ENCODE results near the gene TSKU.

TSKU gene

DNA sequence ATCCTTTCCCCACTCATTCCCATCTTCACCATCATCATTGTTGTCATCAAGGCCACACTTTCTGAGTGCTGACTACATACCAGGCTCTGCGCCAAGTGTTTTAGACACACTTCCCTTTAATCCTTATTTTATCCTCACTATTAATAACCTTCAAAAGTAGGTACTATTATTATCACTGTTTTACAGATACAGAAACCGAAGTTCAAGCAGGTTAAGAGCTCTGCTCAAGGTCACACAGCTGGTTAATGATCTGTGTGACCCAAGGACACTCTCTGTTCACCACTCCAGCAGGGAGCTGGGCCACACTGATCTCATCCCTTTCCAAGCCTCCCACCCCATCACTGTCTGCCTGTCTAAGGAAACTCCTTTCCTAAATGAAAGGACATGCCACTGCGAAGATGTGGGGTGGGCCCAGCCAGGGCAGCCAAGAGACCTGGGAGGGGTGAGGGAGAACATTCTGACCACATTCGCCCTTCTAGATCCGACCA lies 17.2 kb upstream of the TSKU start:
- DNase-seq (ENCODE audit: low read depth): peak; percentile 24
- TF ChIP-seq, protein P1, sequence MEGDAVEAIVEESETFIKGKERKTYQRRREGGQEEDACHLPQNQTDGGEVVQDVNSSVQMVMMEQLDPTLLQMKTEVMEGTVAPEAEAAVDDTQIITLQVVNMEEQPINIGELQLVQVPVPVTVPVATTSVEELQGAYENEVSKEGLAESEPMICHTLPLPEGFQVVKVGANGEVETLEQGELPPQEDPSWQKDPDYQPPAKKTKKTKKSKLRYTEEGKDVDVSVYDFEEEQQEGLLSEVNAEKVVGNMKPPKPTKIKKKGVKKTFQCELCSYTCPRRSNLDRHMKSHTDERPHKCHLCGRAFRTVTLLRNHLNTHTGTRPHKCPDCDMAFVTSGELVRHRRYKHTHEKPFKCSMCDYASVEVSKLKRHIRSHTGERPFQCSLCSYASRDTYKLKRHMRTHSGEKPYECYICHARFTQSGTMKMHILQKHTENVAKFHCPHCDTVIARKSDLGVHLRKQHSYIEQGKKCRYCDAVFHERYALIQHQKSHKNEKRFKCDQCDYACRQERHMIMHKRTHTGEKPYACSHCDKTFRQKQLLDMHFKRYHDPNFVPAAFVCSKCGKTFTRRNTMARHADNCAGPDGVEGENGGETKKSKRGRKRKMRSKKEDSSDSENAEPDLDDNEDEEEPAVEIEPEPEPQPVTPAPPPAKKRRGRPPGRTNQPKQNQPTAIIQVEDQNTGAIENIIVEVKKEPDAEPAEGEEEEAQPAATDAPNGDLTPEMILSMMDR (conservative IDR thresholded peaks at IDR 0.05; ENCODE audit: low read length): no peak

DNA sequence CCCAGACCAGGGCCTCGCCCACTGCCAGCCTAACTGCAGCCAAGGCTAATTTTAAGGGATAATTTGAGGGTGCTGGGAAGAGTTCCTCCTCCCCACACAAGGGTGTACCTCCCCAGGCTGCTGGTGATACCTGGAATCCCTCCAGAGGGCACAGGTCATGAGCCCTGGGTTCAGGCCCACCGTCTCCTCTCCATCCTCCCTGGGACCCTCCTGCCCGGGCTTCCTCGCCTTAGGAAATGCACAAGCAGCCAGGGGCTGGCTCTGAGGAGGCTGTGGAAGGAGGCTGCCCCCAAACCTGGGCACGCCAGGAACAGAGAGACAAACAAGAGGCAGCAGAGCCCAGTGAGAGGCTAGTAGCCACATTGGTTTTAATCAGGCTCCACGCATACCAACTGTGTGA lies 16.6 kb upstream of the TSKU start:
- DNase-seq (ENCODE audit: low read depth): no peak
- no peak overlapping the region for H3K4me3 ChIP-seq (ENCODE audit: low read length)
- TF ChIP-seq, protein P1 (conservative IDR thresholded peaks at IDR 0.05; ENCODE audit: low read length): no peak

More for the DNA sequence above, 17.2 kb upstream of the TSKU start:
- no peak overlapping the region for H3K4me3 ChIP-seq (ENCODE audit: low read length)

DNA sequence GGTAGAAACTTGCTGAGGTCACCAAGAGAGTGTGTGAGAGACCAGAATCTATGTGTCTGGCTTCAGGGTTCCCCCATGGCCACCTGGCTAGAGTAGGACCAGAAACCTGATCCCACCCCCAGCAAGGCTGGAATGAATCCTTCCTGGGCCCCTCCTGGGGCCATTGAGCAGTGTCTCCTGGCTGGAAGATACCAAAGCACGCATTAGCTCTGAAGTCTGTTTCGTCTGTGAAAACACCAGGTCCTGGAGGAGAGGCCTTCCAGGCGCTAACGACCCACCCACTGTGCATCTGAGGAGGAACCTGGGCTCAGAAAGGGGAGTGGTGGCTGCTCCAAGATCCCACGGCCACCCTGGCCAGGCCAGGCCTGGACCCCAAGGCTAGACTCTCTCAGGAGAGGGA lies 15.5 kb upstream of the TSKU start:
- no peak overlapping the region for H3K4me3 ChIP-seq (ENCODE audit: low read length)
- no peak for DNase-seq (ENCODE audit: low read depth)
- TF ChIP-seq, protein P1 (conservative IDR thresholded peaks at IDR 0.05; ENCODE audit: low read length): no peak

DNA sequence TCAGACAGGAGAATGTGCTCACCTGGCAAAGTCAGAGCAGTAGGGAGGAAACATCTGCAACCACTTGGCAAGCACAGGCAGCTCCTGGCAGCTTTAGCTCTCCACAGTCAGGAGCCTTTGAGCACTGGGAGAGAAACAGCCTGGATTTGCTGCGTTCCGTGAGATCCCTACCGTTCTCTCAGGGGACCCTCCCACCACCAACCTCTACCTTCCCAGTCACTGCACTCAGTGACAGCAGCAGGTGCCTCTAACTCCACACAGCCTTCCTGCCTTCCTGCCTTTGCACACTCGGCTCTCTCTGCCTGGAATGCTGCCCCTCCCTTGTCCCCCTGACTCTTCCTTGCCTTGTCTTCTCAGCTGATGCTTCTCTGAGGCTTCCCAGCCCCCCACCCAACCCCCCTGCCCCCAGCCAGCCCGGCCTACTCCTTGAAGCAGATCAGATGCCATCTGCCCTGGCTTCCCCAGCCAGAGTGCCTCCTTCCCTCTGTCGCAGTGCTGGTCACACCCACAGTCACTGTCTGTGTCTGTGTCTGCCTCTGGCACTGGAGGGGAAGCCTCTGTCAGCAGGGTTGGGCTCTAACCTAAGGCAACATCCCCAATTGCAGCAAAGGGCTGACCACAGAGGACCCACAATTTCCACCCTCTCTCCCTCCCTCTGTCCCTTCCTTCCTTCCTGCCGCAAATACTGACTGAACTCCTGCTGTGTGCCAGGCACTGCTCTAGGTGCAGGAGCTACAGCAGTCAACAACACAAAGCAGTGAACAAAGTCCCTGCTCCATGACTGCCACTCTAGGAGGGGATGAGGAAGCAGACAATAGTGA lies 14.9 kb upstream of the TSKU start:
- DNase-seq (ENCODE audit: low read depth): peak; percentile 45
- TF ChIP-seq, protein P1 (conservative IDR thresholded peaks at IDR 0.05; ENCODE audit: low read length): no peak
- no peak overlapping the region for H3K4me3 ChIP-seq (ENCODE audit: low read length)

DNA sequence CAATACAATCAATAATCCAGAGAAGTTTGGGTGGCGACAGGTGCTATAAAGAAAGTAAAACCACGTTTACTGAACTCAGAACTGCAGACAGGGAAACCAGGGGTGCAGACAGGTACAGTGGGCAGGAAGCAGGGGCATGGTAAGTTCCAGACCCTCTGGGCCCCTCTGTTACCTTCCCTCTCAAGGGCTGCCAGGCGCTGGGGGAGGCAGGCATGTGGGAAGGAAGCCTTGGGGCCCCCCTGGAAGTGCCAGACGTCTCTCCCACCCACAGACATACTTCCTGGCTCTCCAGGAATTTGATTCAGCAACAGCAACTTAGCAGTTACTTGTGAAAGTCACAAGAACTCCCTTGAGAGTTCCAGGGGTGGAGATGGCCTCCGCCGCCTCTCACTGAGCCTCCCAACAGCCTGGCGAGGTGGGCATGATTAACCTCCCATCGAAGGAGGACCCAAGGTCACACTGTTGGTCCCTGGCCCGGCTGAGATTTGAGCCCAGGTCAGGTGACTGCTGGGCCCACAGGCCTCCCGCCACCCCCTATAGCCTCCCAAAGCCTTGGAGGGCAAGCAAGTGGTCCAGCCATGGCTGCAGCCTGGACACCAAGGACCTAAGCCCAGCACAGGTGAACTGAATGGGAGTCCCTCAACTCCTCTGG lies 14.1 kb upstream of the TSKU start:
- DNase-seq (ENCODE audit: low read depth): peak; percentile 71
- no peak overlapping the region for H3K4me3 ChIP-seq (ENCODE audit: low read length)
- TF ChIP-seq, protein P1 (conservative IDR thresholded peaks at IDR 0.05; ENCODE audit: low read length): no peak

DNA sequence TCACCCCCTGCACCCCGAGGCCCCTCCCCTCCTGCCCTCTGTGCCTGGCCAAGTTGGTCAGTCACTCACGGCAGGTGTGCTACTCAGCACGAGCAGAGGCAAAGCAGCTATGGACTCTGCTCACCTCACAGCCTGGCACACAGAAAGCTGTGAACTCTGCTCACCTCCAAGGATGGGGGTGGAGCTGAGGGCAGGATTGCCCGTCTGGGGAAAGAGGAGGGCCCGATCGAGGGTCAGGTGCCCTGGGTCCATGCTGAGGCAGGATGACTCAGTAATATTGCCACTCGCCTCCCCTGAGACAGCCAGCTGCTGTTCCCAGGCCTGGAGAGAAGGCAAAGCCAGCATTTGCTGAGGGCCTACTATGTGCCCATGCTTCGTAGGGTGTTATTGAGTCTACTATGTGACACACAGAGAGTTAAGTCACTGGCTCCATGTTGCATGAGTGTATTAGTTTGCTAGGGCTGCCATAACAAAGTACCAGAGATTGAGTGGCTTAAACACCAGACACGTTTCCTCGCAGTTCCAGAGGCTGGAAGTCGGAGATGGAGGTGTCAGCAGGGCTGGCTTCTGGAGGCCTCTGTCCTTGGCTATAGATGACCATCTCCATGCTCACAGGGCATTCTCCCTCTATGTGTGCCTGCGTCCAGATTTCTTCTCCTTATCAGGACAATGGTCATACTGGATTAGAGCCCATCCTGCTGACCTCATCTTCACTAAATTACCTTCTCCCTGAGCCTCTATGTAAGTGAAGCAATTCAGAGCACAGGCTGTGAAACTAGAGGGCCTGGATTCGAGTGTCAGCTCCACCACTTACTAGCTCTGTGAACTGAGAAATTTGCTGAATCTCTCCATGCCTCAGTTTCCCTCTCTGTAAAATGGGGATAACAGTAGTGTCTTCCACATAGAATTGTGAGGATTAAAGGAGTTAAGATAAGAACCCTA lies 13.2 kb upstream of the TSKU start:
- no peak overlapping the region for H3K4me3 ChIP-seq (ENCODE audit: low read length)
- TF ChIP-seq, protein P1 (conservative IDR thresholded peaks at IDR 0.05; ENCODE audit: low read length): no peak
- DNase-seq (ENCODE audit: low read depth): peak; percentile 17
